Measurements from ENCODE around the gene ATP1B3. TPM values are rescaled to one million over a fixed set of nuclear protein-coding genes. Genes with fewer than 3 reads are reported as not detected.

ATP1B3 gene
- total and polyA plus RNA-seq, 10 of the 15 experiments (the other 5 are each of a cell fraction or from before 2014, with no cell fraction given), result 41.4 to 200 (median 94.0) TPM

GRCh38 chr3:141942006-141942405, 65.6 kb downstream of the ATP1B3 start:
- 81% methylated on average over 8 of the region's 8 CpGs for WGBS (ENCODE audit: insufficient coverage, insufficient replicate concordance, low lambda C conversion rate, missing lambda C conversion rate)
- H3K27me3 ChIP-seq (replicated peaks in 1 of 2; ENCODE audit: control insufficient read depth in 2 of 2, insufficient read depth in 2 of 2, low read length in 1 of 2), result no peaks in the 10 kb centered on the region
- H3K4me3 ChIP-seq, result no peak overlapping the region
- FAIRE-seq (no peak), DNase-seq (ENCODE audit: low read depth, low spot score) (no peak), ATAC-seq (no peak)
- ChIA-PET POLR2A (no interaction called here), SMC1A (ENCODE audit: uncharacterized antibody, unreplicated experiment) (no interaction called here), CTCF (no interaction called here), RAD21 (ENCODE audit: unreplicated experiment) (no interaction called here)
- in situ Hi-C loops (cut with MboI) (no loop called here), intact Hi-C loops (cut with micrococcal nuclease; ENCODE audit: unreplicated experiment) (no loop called here)
- H3K36me3 ChIP-seq (ENCODE audit: control insufficient read depth in 2 of 2, insufficient read depth in 2 of 2, low read length in 1 of 2), result no peaks in the 10 kb centered on the region
- no peaks in the 10 kb centered on the region for H3K79me2 ChIP-seq (ENCODE audit: control insufficient read depth, insufficient read depth, low read length)
- no peaks in the 10 kb centered on the region for H4K20me1 ChIP-seq (ENCODE audit: control insufficient read depth, insufficient read depth)
- no peak overlapping the region for H2AFZ ChIP-seq (ENCODE audit: control insufficient read depth, low read depth, low read length)
- BruUV-seq (replicated peaks), result no TSS peak
- H3K4me1 ChIP-seq (ENCODE audit: control insufficient read depth, insufficient read depth, low read length), result no peaks in the 10 kb centered on the region
- no peak overlapping the region for H3K27ac ChIP-seq (ENCODE audit: control insufficient read depth, insufficient read depth)
- no peaks in the 10 kb centered on the region for H3K9me3 ChIP-seq (replicated peaks; ENCODE audit: control insufficient read depth, insufficient read depth, low read length)
- no peak overlapping the region for H3K4me2 ChIP-seq (ENCODE audit: control insufficient read depth, insufficient read depth)
- H3K9ac ChIP-seq (ENCODE audit: control insufficient read depth, insufficient read depth, low read length), result no peak overlapping the region
- no peak for TF ChIP-seq SMAD1 (IDR thresholded peaks at IDR 0.05; ENCODE audit: low read depth, partially characterized antibody)

DNA sequence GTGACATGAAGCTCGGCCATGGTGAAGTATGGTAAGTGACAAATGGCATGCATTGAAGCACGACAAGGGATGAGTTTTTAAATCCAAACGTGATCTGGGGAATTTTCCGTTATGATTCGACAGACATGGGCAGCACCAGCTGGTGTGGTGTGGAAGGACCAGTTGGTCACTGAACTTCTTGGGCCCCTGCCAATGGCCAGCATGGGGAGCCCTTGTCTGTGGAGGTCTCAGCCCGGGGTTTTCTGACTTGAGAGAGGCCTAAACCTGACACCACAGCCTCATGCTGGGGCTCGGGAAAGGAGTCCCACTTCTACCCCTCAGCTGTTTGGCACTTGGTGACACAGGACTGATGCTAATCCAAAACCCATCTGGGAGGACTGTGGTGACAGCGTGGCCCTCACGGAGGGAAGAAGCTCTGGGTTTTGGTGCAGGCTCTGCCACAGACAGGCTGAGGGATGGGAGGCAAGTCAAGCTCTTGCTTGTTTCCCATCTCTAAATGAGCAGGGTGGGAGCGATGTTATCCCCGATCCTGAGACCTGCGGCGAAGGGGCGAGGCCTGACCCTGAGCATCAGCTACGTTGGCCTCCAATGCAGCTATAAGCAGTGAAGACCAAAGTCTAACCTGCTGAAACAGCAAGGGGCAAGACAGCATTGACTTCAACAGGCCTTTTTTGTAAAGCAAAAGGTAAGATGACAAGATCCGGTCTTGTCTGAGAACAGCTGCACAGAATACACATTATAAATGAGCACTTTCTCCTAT, 69.5 kb downstream of the ATP1B3 start:
- DNase-seq (ENCODE audit: low read depth, low spot score), result no peak
- no peak overlapping the region for H3K4me2 ChIP-seq (ENCODE audit: control insufficient read depth, insufficient read depth)
- ChIA-PET RAD21 (ENCODE audit: unreplicated experiment) (no interaction called here), POLR2A (no interaction called here), CTCF (no interaction called here), SMC1A (ENCODE audit: uncharacterized antibody, unreplicated experiment) (interaction anchor here (1.6 kb wide), 1 partner anchor 8 kb away, joined by 4 read pairs; no protein-coding TSS in a partner anchor)
- no peaks in the 10 kb centered on the region for H3K4me1 ChIP-seq (ENCODE audit: control insufficient read depth, insufficient read depth, low read length)
- WGBS (ENCODE audit: insufficient coverage, insufficient replicate concordance, low lambda C conversion rate, missing lambda C conversion rate), result 94% methylated on average over 16 of the region's 16 CpGs
- BruUV-seq (replicated peaks), result no TSS peak
- H3K36me3 ChIP-seq (ENCODE audit: control insufficient read depth in 2 of 2, insufficient read depth in 2 of 2, low read length in 1 of 2), result peaks cover 2 to 8% of the 10 kb centered on the region in 2 experiments; a peak in 2 of 4 replicates
- H3K9me3 ChIP-seq (replicated peaks; ENCODE audit: control insufficient read depth, insufficient read depth, low read length), result no peaks in the 10 kb centered on the region
- H2AFZ ChIP-seq (ENCODE audit: control insufficient read depth, low read depth, low read length), result no peak overlapping the region
- no peak for ATAC-seq
- H3K4me3 ChIP-seq, result no peak overlapping the region
- no peaks in the 10 kb centered on the region for H3K79me2 ChIP-seq (ENCODE audit: control insufficient read depth, insufficient read depth, low read length)
- H3K27ac ChIP-seq (ENCODE audit: control insufficient read depth, insufficient read depth), result no peak overlapping the region
- H3K27me3 ChIP-seq (replicated peaks in 1 of 2; ENCODE audit: control insufficient read depth in 2 of 2, insufficient read depth in 2 of 2, low read length in 1 of 2), result no peaks in the 10 kb centered on the region
- no peak overlapping the region for H3K9ac ChIP-seq (ENCODE audit: control insufficient read depth, insufficient read depth, low read length)
- H4K20me1 ChIP-seq (ENCODE audit: control insufficient read depth, insufficient read depth), result no peaks in the 10 kb centered on the region
- no peak for FAIRE-seq
- in situ Hi-C loops (cut with MboI), result no loop called here
- intact Hi-C loops (cut with micrococcal nuclease; ENCODE audit: unreplicated experiment), result no loop called here
- TF ChIP-seq STAT1 (conservative IDR thresholded peaks at IDR 0.05), result no peak
- no peak for TF ChIP-seq EED (IDR thresholded peaks at IDR 0.05; ENCODE audit: low read depth)
- no peak for TF ChIP-seq PRDM15 (CRISPR knock-in tag; IDR thresholded peaks at IDR 0.05)
- TF ChIP-seq MXI1 (IDR thresholded peaks at IDR 0.05; ENCODE audit: low read depth, low read length), result no peak
- no peak for TF ChIP-seq YY1 (IDR thresholded peaks at IDR 0.05; ENCODE audit: low read depth, low read length)
- TF ChIP-seq NFXL1 (IDR thresholded peaks at IDR 0.05; ENCODE audit: borderline replicate concordance), result no peak
- TF ChIP-seq MYB (IDR thresholded peaks at IDR 0.05; ENCODE audit: borderline replicate concordance, low read depth, low read length), result no peak
- no peak for TF ChIP-seq BHLHE40 (IDR thresholded peaks at IDR 0.05; ENCODE audit: borderline replicate concordance in 1 of 2, low read depth in 2 of 2, low read length in 1 of 2)
- TF ChIP-seq IKZF1 (conservative IDR thresholded peaks at IDR 0.05), result no peak

Data from GM12878 (cell line).